Measurements from ENCODE around the gene PLEKHN1.

Gene PLEKHN1

DNA sequence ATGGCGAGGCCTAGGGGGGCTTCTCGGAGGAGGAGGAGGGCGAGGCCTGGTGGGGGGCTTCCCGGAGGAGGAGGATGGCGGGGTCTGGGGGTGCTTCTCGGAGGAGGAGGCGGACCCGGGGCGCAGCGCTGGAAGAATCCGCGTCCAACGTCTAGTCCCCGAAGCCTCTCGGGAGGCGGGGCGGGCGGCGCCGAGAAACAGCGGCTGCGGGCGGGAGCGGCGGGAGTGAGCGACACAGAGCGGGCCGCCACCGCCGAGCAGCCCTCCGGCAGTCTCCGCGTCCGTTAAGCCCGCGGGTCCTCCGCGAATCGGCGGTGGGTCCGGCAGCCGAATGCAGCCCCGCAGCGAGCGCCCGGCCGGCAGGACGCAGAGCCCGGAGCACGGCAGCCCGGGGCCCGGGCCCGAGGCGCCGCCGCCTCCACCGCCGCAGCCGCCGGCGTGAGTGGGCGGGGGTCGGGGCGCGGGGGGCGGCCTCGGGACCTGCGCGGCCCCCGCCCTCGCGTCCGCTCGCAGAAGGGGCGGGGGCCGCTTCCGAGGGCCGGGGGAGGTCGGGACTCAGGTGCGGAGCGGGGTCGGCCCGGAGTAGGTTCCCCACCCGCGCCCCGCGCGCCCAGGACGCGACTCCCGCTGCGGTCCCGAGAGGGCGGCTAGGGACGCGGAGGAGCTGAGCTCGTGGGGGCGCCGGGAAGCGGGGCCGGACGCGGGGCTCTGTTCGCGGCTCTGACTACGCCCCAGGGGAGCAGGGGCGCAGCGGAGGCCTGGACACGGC, 5.7 kb upstream of the PLEKHN1 start, which contains the start of gene KLHL17:
TSS of gene KLHL17 (plus strand) at position 222 of the 769 bp plus-strand sequence. CDS start at position 332, 110 bp downstream.
- peak; percentile 91 for DNase-seq (ENCODE audit: low spot score)
- in situ Hi-C loops (cut with MboI; ENCODE audit: low sequenced_read_pairs, unreplicated experiment) = loop anchor here (10.0 kb wide), 1 partner anchor 56 kb away; no protein-coding TSS in a partner anchor

DNA sequence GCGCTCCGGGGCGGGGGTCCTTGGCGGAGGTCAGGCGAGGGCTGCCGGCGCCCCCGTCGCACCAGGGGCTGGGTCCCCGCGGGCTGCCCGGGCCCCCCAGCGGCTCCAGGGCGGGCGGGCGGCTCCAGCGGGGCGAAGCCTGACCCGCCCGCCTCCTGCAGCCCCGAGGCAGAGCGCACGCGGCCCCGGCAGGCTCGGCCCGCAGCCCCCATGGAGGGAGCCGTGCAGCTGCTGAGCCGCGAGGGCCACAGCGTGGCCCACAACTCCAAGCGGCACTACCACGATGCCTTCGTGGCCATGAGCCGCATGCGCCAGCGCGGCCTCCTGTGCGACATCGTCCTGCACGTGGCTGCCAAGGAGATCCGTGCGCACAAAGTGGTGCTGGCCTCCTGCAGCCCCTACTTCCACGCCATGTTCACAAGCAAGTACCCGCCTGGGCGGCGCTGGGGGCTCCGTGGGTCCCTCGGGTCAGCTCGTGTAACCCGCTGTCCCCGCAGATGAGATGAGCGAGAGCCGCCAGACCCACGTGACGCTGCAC, 5.1 kb upstream of the PLEKHN1 start:
- TF ChIP-seq, protein P1, sequence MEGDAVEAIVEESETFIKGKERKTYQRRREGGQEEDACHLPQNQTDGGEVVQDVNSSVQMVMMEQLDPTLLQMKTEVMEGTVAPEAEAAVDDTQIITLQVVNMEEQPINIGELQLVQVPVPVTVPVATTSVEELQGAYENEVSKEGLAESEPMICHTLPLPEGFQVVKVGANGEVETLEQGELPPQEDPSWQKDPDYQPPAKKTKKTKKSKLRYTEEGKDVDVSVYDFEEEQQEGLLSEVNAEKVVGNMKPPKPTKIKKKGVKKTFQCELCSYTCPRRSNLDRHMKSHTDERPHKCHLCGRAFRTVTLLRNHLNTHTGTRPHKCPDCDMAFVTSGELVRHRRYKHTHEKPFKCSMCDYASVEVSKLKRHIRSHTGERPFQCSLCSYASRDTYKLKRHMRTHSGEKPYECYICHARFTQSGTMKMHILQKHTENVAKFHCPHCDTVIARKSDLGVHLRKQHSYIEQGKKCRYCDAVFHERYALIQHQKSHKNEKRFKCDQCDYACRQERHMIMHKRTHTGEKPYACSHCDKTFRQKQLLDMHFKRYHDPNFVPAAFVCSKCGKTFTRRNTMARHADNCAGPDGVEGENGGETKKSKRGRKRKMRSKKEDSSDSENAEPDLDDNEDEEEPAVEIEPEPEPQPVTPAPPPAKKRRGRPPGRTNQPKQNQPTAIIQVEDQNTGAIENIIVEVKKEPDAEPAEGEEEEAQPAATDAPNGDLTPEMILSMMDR (IDR thresholded peaks at IDR 0.05; ENCODE audit: borderline replicate concordance, control extremely low read depth, extremely low read depth, insufficient read depth, missing control alignments) = no peak
- no peak for DNase-seq (ENCODE audit: low spot score)
- in situ Hi-C loops (cut with MboI; ENCODE audit: low sequenced_read_pairs, unreplicated experiment) = loop anchor here (10.0 kb wide), 1 partner anchor 56 kb away; no protein-coding TSS in a partner anchor

More for the DNA sequence above, 5.7 kb upstream of the PLEKHN1 start, which contains the start of gene KLHL17:
- TF ChIP-seq, protein P1 (IDR thresholded peaks at IDR 0.05; ENCODE audit: borderline replicate concordance, control extremely low read depth, extremely low read depth, insufficient read depth, missing control alignments) = no peak

DNA sequence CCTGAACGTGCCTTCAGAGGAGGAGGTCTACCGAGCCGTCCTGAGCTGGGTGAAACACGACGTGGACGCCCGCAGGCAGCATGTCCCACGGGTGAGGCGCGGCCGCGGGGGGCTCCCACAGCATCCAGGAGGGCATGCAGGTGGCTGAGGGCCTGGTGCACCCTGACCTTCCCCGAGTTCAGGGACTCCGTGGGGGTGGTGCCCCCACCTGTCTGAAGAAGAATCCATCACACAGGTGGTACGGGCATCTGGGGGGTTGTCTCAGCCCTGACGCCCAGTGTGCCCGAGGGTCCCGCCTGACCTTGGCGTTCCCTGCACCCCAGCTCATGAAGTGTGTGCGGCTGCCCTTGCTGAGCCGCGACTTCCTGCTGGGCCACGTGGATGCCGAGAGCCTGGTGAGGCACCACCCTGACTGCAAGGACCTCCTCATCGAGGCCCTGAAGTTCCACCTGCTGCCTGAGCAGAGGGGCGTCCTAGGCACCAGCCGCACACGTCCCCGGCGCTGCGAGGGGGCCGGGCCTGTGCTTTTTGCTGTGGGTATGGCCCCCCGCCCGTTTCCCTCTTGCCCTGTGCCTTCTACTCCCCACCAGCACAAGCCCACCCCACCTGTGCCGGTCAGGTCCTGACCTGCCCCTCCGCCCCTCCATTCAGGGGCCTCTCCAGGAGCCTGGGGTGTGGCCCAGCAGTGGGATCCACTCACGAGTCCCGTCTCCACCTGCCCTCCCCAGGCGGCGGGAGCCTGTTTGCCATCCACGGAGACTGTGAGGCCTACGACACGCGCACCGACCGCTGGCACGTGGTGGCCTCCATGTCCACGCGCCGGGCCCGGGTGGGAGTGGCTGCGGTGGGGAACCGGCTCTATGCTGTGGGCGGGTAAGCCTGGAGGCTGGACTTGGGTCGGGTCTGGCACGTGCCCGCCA, 3.6 kb upstream of the PLEKHN1 start:
- DNase-seq (ENCODE audit: low spot score) = no peak
- TF ChIP-seq, protein P1 (IDR thresholded peaks at IDR 0.05; ENCODE audit: borderline replicate concordance, control extremely low read depth, extremely low read depth, insufficient read depth, missing control alignments) = no peak
- in situ Hi-C loops (cut with MboI; ENCODE audit: low sequenced_read_pairs, unreplicated experiment) = loop anchor here (10.0 kb wide), 1 partner anchor 58 kb away; no protein-coding TSS in a partner anchor

DNA sequence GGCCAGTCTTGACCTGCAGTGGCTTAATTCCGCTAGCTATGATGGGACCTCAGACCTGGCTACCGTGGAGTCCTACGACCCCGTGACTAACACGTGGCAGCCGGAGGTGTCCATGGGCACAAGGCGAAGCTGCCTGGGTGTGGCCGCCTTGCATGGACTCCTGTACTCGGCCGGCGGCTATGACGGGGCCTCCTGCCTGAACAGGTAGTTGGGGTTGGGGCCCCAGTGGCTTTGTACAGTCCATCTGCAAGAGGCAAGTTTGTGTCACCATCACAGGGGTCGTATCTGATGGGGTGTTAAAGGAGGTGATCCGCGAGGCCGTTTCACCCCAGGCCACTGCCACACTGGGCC, 3.0 kb upstream of the PLEKHN1 start:
- in situ Hi-C loops (cut with MboI; ENCODE audit: low sequenced_read_pairs, unreplicated experiment) = loop anchor here (10.0 kb wide), 1 partner anchor 58 kb away; no protein-coding TSS in a partner anchor
- TF ChIP-seq, protein P1 (IDR thresholded peaks at IDR 0.05; ENCODE audit: borderline replicate concordance, control extremely low read depth, extremely low read depth, insufficient read depth, missing control alignments) = no peak
- no peak for DNase-seq (ENCODE audit: low spot score)

DNA sequence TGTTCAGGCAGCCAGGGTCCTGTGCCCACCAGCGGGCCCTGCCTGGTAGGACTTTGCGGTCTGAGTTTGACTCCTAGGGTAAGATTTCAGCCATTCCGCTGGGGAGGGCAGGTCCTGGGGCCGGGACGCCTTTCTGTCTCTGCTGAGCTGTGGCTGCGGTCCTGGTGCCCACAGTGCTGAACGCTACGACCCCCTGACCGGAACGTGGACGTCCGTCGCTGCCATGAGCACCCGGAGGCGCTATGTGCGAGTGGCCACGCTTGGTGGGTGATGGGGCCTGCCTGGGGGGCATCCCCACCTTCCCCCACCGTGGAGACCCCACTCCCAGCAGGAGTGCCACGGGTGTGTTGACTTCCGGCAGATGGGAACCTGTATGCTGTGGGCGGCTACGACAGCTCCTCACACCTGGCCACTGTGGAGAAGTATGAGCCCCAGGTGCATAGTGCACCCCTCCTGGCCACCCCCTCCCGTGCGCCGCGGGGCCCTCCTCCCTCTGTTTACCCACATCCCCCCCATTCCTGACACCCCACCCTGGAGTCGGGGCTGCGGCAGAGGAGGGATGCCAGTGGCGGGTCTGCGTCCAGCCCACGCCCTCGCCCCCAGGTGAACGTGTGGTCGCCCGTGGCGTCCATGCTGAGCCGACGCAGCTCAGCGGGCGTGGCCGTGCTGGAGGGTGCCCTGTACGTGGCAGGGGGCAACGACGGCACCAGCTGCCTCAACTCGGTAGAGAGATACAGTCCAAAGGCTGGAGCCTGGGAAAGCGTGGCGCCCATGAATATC, 2.3 kb upstream of the PLEKHN1 start:
- in situ Hi-C loops (cut with MboI; ENCODE audit: low sequenced_read_pairs, unreplicated experiment) = loop anchor here (10.0 kb wide), 1 partner anchor 59 kb away; no protein-coding TSS in a partner anchor
- no peak for DNase-seq (ENCODE audit: low spot score)
- TF ChIP-seq, protein P1 (IDR thresholded peaks at IDR 0.05; ENCODE audit: borderline replicate concordance, control extremely low read depth, extremely low read depth, insufficient read depth, missing control alignments) = no peak
